ENCODE results near the gene KAT2A.

DNA sequence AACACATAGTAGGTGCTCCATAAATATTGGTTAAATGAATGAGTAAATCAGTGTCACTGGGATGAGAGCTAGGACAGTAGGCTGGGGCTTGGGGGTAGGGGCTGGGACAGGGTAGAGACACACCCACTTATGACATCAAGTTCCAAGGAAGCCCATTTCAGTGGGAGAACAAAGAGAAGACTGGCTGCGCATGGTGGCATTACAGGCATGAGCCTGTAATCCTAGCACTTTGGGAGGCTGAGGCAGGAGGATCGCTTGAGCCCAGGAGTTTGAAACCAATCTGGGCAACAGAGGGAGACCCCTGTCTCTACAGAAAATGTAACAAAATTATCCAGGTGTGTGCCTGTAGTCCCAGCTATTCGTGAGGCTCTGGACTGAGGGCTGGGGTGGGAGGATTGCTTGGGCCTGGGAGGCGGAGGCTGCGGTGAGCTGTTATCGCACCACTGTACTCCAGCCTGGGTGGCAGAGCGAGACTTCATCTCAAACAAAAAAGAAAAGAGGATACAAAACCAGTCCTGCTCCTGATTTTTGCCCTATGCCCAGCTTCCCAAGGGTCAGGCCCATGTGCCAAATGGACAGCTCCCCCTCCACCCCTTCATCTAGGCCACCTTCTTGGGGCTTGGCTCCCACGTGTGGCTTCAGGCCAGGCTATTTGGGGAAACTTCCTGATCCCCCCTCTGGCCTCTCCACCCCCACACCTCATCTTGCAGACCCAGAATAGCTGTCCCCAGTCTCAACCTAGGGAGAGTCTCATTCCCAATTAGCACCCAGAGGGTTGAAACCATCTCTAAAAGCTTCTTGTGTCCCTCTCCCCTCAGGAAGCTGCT, 30.0 kb downstream of the KAT2A start:
- TF ChIP-seq ZC3H10 (CRISPR knock-in tag; IDR thresholded peaks at IDR 0.05) (no peak), CSDC2 (CRISPR knock-in tag; IDR thresholded peaks at IDR 0.05) (no peak), BACH2 (CRISPR knock-in tag; IDR thresholded peaks at IDR 0.05; ENCODE audit: borderline replicate concordance) (no peak), TOX (CRISPR knock-in tag; IDR thresholded peaks at IDR 0.05; ENCODE audit: borderline replicate concordance) (no peak), ARNTL (CRISPR knock-in tag; IDR thresholded peaks at IDR 0.05; ENCODE audit: borderline replicate concordance, low read depth) (no peak), GLIS3 (CRISPR knock-in tag; IDR thresholded peaks at IDR 0.05) (no peak), ZNF565 (CRISPR knock-in tag; conservative IDR thresholded peaks at IDR 0.05; ENCODE audit: low read depth) (no peak), SNAI2 (CRISPR knock-in tag; IDR thresholded peaks at IDR 0.05) (no peak), ZFP3 (CRISPR knock-in tag; IDR thresholded peaks at IDR 0.05) (no peak), ESRRG (CRISPR knock-in tag; IDR thresholded peaks at IDR 0.05) (no peak)
- TF ChIP-seq, protein P1, sequence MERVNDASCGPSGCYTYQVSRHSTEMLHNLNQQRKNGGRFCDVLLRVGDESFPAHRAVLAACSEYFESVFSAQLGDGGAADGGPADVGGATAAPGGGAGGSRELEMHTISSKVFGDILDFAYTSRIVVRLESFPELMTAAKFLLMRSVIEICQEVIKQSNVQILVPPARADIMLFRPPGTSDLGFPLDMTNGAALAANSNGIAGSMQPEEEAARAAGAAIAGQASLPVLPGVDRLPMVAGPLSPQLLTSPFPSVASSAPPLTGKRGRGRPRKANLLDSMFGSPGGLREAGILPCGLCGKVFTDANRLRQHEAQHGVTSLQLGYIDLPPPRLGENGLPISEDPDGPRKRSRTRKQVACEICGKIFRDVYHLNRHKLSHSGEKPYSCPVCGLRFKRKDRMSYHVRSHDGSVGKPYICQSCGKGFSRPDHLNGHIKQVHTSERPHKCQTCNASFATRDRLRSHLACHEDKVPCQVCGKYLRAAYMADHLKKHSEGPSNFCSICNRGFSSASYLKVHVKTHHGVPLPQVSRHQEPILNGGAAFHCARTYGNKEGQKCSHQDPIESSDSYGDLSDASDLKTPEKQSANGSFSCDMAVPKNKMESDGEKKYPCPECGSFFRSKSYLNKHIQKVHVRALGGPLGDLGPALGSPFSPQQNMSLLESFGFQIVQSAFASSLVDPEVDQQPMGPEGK (CRISPR knock-in tag; IDR thresholded peaks at IDR 0.05; ENCODE audit: borderline replicate concordance): no peak
- TF ChIP-seq, protein P2, sequence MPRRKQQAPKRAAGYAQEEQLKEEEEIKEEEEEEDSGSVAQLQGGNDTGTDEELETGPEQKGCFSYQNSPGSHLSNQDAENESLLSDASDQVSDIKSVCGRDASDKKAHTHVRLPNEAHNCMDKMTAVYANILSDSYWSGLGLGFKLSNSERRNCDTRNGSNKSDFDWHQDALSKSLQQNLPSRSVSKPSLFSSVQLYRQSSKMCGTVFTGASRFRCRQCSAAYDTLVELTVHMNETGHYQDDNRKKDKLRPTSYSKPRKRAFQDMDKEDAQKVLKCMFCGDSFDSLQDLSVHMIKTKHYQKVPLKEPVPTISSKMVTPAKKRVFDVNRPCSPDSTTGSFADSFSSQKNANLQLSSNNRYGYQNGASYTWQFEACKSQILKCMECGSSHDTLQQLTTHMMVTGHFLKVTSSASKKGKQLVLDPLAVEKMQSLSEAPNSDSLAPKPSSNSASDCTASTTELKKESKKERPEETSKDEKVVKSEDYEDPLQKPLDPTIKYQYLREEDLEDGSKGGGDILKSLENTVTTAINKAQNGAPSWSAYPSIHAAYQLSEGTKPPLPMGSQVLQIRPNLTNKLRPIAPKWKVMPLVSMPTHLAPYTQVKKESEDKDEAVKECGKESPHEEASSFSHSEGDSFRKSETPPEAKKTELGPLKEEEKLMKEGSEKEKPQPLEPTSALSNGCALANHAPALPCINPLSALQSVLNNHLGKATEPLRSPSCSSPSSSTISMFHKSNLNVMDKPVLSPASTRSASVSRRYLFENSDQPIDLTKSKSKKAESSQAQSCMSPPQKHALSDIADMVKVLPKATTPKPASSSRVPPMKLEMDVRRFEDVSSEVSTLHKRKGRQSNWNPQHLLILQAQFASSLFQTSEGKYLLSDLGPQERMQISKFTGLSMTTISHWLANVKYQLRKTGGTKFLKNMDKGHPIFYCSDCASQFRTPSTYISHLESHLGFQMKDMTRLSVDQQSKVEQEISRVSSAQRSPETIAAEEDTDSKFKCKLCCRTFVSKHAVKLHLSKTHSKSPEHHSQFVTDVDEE (CRISPR knock-in tag; IDR thresholded peaks at IDR 0.05): no peak
